BLaER1 treated with 17β-estradiol and CSF1 and Interleukin-3, amounts not matched to agents 10 nM and 100 nM (cell line): ENCODE results near the gene SLC1A3.

Experiments used
- H3K27ac ChIP-seq, 11 experiments: shearing (Covaris generic); formaldehyde crosslinking; 2 replicates each; pipeline ENCODE4 v1.8.1; 2022
- H3K27me3 ChIP-seq, 11 experiments: shearing (Covaris generic); formaldehyde crosslinking; 2 replicates each; pipeline ENCODE4 v1.8.1; 2022
- H3K36me3 ChIP-seq, 11 experiments: shearing (Covaris generic); formaldehyde crosslinking; 2 replicates each; pipeline ENCODE4 v1.8.1; 2022
- H3K4me1 ChIP-seq, 10 experiments: shearing (Covaris generic); formaldehyde crosslinking; 2 replicates each; pipeline ENCODE4 v1.8.1; 2022
- H3K4me2 ChIP-seq, 11 experiments: shearing (Covaris generic); formaldehyde crosslinking; 2 replicates each; pipeline ENCODE4 v1.8.1; 2022
- H3K4me3 ChIP-seq, 10 experiments: shearing (Covaris generic); formaldehyde crosslinking; 2 replicates each; pipeline ENCODE4 v1.8.1; 2022
- H3K9ac ChIP-seq, 11 experiments: shearing (Covaris generic); formaldehyde crosslinking; 2 replicates each; pipeline ENCODE4 v1.8.1; 2022
- H3K9me3 ChIP-seq, 11 experiments: shearing (Covaris generic); formaldehyde crosslinking; replicated peaks in 1 of 11; 2 replicates each; pipeline ENCODE4 v1.8.1; 2022
- H4K20me1 ChIP-seq, 11 experiments: shearing (Covaris generic); formaldehyde crosslinking; 2 replicates each; pipeline ENCODE4 v1.8.1; 2022
- Cebpa-rat ChIP-seq, 11 experiments: shearing (Covaris generic); IDR thresholded peaks; 2 replicates each; pipeline ENCODE4 v1.8.1; 2022

Gene SLC1A3

DNA sequence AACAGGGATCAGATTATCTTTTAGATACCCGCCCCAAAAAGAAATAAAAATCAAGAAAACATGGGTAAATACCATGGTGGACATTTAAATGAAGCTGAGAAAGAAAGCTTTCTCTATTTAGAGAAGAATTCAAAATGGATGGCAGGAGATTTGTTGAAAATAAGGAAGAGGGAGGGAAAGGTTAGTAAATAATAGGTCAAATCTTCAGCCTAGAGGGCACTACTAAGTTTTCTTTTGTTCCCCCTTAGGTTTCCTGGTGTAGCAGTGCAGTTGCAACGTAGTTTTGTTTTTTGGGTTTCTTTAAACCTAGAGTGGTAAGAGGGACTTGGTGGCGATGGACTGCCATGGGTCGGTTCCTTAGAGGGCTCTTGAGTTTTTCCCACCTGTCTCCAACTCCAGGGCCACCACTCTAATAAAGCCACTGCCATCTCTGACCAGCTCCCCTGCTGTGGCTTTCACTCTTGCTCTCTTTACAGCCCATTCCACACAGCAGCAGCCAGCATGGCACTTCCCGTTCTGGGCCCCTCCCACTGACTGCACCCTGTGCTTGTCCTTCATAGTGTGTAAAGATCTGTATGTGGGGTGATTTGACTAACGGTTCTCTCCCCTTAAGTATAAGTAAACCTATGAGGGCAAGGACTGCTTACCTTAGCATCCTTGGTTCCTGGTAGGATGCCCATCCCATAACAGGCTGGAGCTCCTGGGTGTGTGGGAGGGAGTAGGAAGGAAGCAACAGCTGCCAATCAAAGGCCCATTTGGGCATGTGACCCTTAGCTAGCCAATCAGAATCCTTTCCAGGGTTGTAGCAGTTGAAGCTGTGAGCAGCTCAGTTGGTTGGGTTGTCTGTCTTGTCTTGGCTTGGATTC is 118.3 kb downstream of the SLC1A3 start:
- no peak for TF ChIP-seq Cebpa-rat (IDR thresholded peaks at IDR 0.05)
- Histone ChIP-seq H3K27ac (peak overlapping the region in 6 of 11 experiments; percentile 1 to 44 (median 23); a peak in 8 of 22 replicates), H3K36me3 (no peaks in the 10 kb centered on the region), H3K9me3 (peaks cover 0 to 10% (median 0%) of the 10 kb centered on the region in 11 experiments; a peak in 3 of 22 replicates), H3K9ac (no peak overlapping the region), H4K20me1 (no peaks in the 10 kb centered on the region), H3K27me3 (no peaks in the 10 kb centered on the region), H3K4me2 (peak overlapping the region in 10 of 11 experiments; percentile 17 to 72 (median 39); a peak in 17 of 22 replicates), H3K4me3 (no peak overlapping the region), H3K4me1 (peaks cover 19 to 50% (median 26%) of the 10 kb centered on the region in 10 experiments; a peak in 18 of 20 replicates)

- no peak for TF ChIP-seq Cebpa-rat (IDR thresholded peaks at IDR 0.05)
Measured at GRCh38 chr5:36726317-36726716, 119.9 kb downstream of the SLC1A3 start.

GRCh38 chr5:36726767-36727166 is 120.4 kb downstream of the SLC1A3 start:
- no peaks in the 10 kb centered on the region for H4K20me1 ChIP-seq
- H3K27me3 ChIP-seq, result no peaks in the 10 kb centered on the region
- H3K4me1 ChIP-seq, result peaks cover 19 to 35% (median 25%) of the 10 kb centered on the region in 10 experiments; a peak in 18 of 20 replicates
- no peaks in the 10 kb centered on the region for H3K36me3 ChIP-seq
- no peak for TF ChIP-seq Cebpa-rat (IDR thresholded peaks at IDR 0.05)
- no peak overlapping the region for H3K4me2 ChIP-seq
- no peak overlapping the region for H3K4me3 ChIP-seq
- no peak overlapping the region for H3K9ac ChIP-seq
- H3K27ac ChIP-seq, result no peak overlapping the region
- H3K9me3 ChIP-seq, result peaks cover 0 to 10% (median 0%) of the 10 kb centered on the region in 11 experiments; a peak in 3 of 22 replicates

More at GRCh38 chr5:36726317-36726716, 119.9 kb downstream of the SLC1A3 start:
- no peak overlapping the region for H3K27ac ChIP-seq
- peaks cover 0 to 10% (median 0%) of the 10 kb centered on the region in 11 experiments; a peak in 3 of 22 replicates for H3K9me3 ChIP-seq
- no peaks in the 10 kb centered on the region for H4K20me1 ChIP-seq
- H3K4me3 ChIP-seq, result no peak overlapping the region
- H3K4me2 ChIP-seq, result no peak overlapping the region
- H3K4me1 ChIP-seq, result peaks cover 19 to 39% (median 26%) of the 10 kb centered on the region in 10 experiments; a peak in 18 of 20 replicates
- no peak overlapping the region for H3K9ac ChIP-seq
- no peaks in the 10 kb centered on the region for H3K27me3 ChIP-seq
- no peaks in the 10 kb centered on the region for H3K36me3 ChIP-seq

DNA sequence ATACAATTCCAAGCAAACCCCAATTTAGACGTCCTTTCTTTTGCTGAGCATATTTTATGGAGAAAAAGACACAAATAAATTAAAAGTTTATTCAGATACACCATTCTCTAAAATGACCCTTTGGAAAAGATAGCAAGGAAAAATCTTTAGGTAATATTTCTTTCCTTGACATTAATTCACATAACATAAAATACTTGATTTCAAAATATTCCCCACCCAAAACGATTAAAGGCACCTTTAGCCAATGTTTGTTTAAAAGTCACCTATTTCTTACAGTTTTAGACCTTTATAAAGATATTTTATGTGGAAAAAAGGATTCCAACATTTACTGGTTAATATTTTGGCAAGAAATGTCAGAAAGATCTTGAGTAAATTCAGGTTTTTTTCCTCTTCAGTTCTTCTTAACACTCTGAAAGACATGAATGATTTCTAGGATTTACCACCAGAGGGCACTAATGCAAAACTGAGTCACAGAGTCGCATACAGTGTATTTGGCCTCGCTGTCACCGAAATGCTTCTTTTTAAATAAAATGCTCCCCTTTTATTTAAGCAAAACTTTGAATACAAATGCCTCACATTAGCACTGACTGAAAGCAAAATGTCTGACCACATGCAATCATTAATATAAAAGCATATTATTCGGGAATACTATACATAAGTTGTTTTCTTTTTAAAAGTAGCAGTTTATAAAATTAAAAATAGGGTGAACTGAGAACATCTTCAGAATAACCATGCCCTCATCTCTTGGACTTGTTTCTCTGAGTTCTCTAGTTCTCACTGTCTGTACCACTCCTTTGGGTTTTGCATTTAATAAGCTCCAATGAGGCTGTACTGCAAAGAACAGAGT is 122.5 kb downstream of the SLC1A3 start:
- Histone ChIP-seq H3K27ac (no peak overlapping the region), H3K36me3 (no peaks in the 10 kb centered on the region), H3K4me3 (no peak overlapping the region), H3K9me3 (peaks cover 0 to 10% (median 0%) of the 10 kb centered on the region in 11 experiments; a peak in 3 of 22 replicates), H3K4me2 (no peak overlapping the region), H3K27me3 (no peaks in the 10 kb centered on the region), H3K9ac (no peak overlapping the region), H3K4me1 (peaks cover 5 to 18% (median 13%) of the 10 kb centered on the region in 10 experiments; a peak in 16 of 20 replicates), H4K20me1 (no peaks in the 10 kb centered on the region)
- no peak for TF ChIP-seq Cebpa-rat (IDR thresholded peaks at IDR 0.05)

DNA sequence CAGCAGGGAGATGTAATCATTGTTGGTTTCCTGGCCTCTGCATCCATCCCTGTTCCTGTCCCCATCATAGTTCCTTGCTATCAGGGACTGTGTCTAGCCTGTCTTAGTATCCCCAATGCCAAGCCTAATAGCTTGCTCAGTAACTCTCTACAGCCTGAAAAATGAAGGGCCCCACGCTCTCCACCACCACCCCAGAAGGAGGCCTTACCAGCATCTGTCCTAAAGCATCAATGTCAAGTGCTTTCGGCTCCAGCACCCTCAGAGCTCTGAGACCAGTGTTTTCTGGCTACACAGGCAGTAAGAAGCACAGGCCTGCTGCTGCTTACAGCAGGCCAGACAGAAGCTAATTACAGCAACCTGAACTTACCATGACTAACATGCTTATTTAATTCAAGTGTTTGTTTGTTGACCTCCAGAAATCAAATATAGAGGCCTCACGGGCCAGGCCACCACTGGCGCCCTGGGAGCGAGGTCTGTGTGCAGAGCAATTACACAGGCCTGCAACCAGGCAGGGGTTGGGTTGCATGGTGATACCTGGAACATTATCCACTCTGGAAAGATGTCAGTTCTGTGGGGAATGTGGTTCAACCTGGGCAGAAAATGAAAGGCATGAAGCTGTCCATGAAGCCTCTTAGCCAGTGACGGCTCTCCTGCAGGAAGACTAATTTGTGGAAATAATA is 124.3 kb downstream of the SLC1A3 start:
- Histone ChIP-seq H3K27me3 (no peaks in the 10 kb centered on the region), H3K27ac (no peak overlapping the region), H3K9me3 (no peaks in the 10 kb centered on the region), H3K9ac (no peak overlapping the region), H3K4me3 (no peak overlapping the region), H3K36me3 (no peaks in the 10 kb centered on the region), H4K20me1 (no peaks in the 10 kb centered on the region), H3K4me1 (peaks cover 0 to under 1% (median 0%) of the 10 kb centered on the region in 10 experiments; a peak in 1 of 20 replicates), H3K4me2 (no peak overlapping the region)
- TF ChIP-seq Cebpa-rat (IDR thresholded peaks at IDR 0.05), result no peak

DNA sequence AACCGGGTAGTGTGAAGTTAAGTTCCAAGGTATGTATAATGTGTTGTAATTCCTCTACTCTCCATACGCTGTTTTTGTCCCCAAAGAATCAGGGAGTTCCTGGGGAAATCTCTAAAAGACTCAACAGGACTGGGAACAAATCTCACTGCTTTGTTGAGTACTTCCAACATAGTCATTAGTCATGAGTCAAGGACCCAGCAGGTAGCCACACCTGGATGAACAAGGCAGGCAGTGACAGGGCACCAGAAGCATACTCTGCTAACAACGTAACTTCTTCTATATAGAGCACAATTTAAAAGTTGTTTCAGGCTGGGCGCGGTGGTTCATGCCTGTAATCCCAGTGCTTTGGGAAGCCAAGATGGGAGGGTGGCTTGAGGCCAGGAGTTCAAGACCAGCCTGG is 126.8 kb downstream of the SLC1A3 start:
- H4K20me1 ChIP-seq, result no peaks in the 10 kb centered on the region
- no peak for TF ChIP-seq Cebpa-rat (IDR thresholded peaks at IDR 0.05)
- no peaks in the 10 kb centered on the region for H3K36me3 ChIP-seq
- H3K4me1 ChIP-seq, result no peaks in the 10 kb centered on the region
- H3K27ac ChIP-seq, result no peak overlapping the region
- H3K4me2 ChIP-seq, result no peak overlapping the region
- no peak overlapping the region for H3K9ac ChIP-seq
- no peaks in the 10 kb centered on the region for H3K9me3 ChIP-seq
- no peaks in the 10 kb centered on the region for H3K27me3 ChIP-seq
- H3K4me3 ChIP-seq, result no peak overlapping the region

GRCh38 chr5:36734422-36734821 is 128.0 kb downstream of the SLC1A3 start:
- no peaks in the 10 kb centered on the region for H3K36me3 ChIP-seq
- H3K4me3 ChIP-seq, result no peak overlapping the region
- no peaks in the 10 kb centered on the region for H4K20me1 ChIP-seq
- H3K27me3 ChIP-seq, result no peaks in the 10 kb centered on the region
- no peak for TF ChIP-seq Cebpa-rat (IDR thresholded peaks at IDR 0.05)
- H3K4me2 ChIP-seq, result no peak overlapping the region
- no peak overlapping the region for H3K9ac ChIP-seq
- no peak overlapping the region for H3K27ac ChIP-seq
- peaks cover 0 to 4% (median 0%) of the 10 kb centered on the region in 10 experiments; a peak in 1 of 20 replicates for H3K4me1 ChIP-seq
- no peaks in the 10 kb centered on the region for H3K9me3 ChIP-seq

GRCh38 chr5:36735891-36736290 is 129.5 kb downstream of the SLC1A3 start:
- Histone ChIP-seq H3K4me3 (no peak overlapping the region), H3K9ac (no peak overlapping the region), H3K27ac (no peak overlapping the region), H3K9me3 (no peaks in the 10 kb centered on the region), H4K20me1 (no peaks in the 10 kb centered on the region), H3K27me3 (no peaks in the 10 kb centered on the region), H3K36me3 (no peaks in the 10 kb centered on the region), H3K4me1 (peaks cover 0 to 6% (median 0%) of the 10 kb centered on the region in 10 experiments; a peak in 1 of 20 replicates), H3K4me2 (no peak overlapping the region)
- TF ChIP-seq Cebpa-rat (IDR thresholded peaks at IDR 0.05), result no peak
